ENCODE data around the gene HCFC1R1.
A peak's percentile ranks its signal among the peaks of the same experiment; 100 is the strongest.

HCFC1R1 gene

GRCh38 chr16:3007957-3008689 lies 15.6 kb downstream of the HCFC1R1 start:
- H3K4me1 ChIP-seq (ENCODE audit: control insufficient read depth, insufficient read depth, low read length) = peaks cover 25% of the 10 kb centered on the region
- peak overlapping the region; percentile 5; the same call in 1 of the 2 replicates for H3K4me3 ChIP-seq (ENCODE audit: low read length)
- no CpG with 5 or more reads among the region's 17 CpGs for WGBS (ENCODE audit: insufficient coverage, insufficient read length)
- H3K36me3 ChIP-seq (ENCODE audit: control insufficient read depth, insufficient read depth, low read length) = no peaks in the 10 kb centered on the region
- no peaks in the 10 kb centered on the region for H3K9me3 ChIP-seq (ENCODE audit: control insufficient read depth, insufficient read depth, low read length)
- no peaks in the 10 kb centered on the region for H3K27me3 ChIP-seq (ENCODE audit: control insufficient read depth, insufficient read depth, low read length)
- peak; percentile 97 for DNase-seq (ENCODE audit: low read depth, low spot score)
- H3K27ac ChIP-seq (ENCODE audit: low read length) = peak overlapping the region; percentile 35

GRCh38 chr16:3007059-3007956 lies 16.4 kb downstream of the HCFC1R1 start:
- DNase-seq (ENCODE audit: low read depth, low spot score) = no peak
- no peak overlapping the region; the same call in 1 of the 2 replicates for H3K4me3 ChIP-seq (ENCODE audit: low read length)
- H3K36me3 ChIP-seq (ENCODE audit: control insufficient read depth, insufficient read depth, low read length) = no peaks in the 10 kb centered on the region
- H3K9me3 ChIP-seq (ENCODE audit: control insufficient read depth, insufficient read depth, low read length) = no peaks in the 10 kb centered on the region
- WGBS (ENCODE audit: insufficient coverage, insufficient read length) = no CpG with 5 or more reads among the region's 13 CpGs
- H3K27me3 ChIP-seq (ENCODE audit: control insufficient read depth, insufficient read depth, low read length) = no peaks in the 10 kb centered on the region
- peaks cover 22% of the 10 kb centered on the region for H3K4me1 ChIP-seq (ENCODE audit: control insufficient read depth, insufficient read depth, low read length)
- peak overlapping the region; percentile 34 for H3K27ac ChIP-seq (ENCODE audit: low read length)

- H3K4me1 ChIP-seq (ENCODE audit: control insufficient read depth, insufficient read depth, low read length) = peaks cover 16% of the 10 kb centered on the region; the same call in 1 of the 2 replicates
- H3K9me3 ChIP-seq (ENCODE audit: control insufficient read depth, insufficient read depth, low read length) = no peaks in the 10 kb centered on the region
- no CpG with 5 or more reads among the region's 25 CpGs for WGBS (ENCODE audit: insufficient coverage, insufficient read length)
- peak overlapping the region; percentile 54; the same call in 1 of the 2 replicates for H3K4me3 ChIP-seq (ENCODE audit: low read length)
- H3K27ac ChIP-seq (ENCODE audit: low read length) = no peak overlapping the region
- H3K27me3 ChIP-seq (ENCODE audit: control insufficient read depth, insufficient read depth, low read length) = no peaks in the 10 kb centered on the region
- no peaks in the 10 kb centered on the region for H3K36me3 ChIP-seq (ENCODE audit: control insufficient read depth, insufficient read depth, low read length)
- no peak for DNase-seq (ENCODE audit: low read depth, low spot score)
Observed at GRCh38 chr16:3004781-3005284, 18.9 kb downstream of the HCFC1R1 start.

DNA sequence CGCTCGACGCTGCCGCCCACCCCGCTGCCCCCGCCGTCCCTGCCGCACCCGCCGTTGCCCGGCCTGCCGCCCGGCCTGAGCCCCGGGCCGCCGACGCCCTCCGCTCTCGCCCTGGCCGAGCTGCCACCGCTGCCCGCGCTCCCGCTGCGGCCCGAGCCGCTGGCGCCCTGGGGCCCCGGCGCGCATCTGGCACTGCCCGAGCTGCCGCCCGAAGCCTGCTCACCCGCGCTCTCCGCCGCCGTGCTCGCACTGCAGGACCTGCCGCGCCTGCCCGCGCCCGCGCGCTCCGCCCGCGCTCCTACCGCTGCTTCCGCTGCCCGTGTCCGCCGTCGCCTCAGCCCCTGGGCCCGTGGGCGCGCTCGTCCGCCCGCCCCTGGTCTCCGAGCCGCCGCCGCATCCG lies 19.4 kb downstream of the HCFC1R1 start:
- no peaks in the 10 kb centered on the region for H3K36me3 ChIP-seq (ENCODE audit: control insufficient read depth, insufficient read depth, low read length)
- H3K27ac ChIP-seq (ENCODE audit: low read length) = no peak overlapping the region
- H3K27me3 ChIP-seq (ENCODE audit: control insufficient read depth, insufficient read depth, low read length) = no peaks in the 10 kb centered on the region
- H3K4me3 ChIP-seq (ENCODE audit: low read length) = peak overlapping the region; percentile 58; the same call in 1 of the 2 replicates
- DNase-seq (ENCODE audit: low read depth, low spot score) = no peak
- H3K4me1 ChIP-seq (ENCODE audit: control insufficient read depth, insufficient read depth, low read length) = peaks cover 16% of the 10 kb centered on the region; the same call in 1 of the 2 replicates
- no CpG with 5 or more reads among the region's 67 CpGs for WGBS (ENCODE audit: insufficient coverage, insufficient read length)
- H3K9me3 ChIP-seq (ENCODE audit: control insufficient read depth, insufficient read depth, low read length) = no peaks in the 10 kb centered on the region

DNA sequence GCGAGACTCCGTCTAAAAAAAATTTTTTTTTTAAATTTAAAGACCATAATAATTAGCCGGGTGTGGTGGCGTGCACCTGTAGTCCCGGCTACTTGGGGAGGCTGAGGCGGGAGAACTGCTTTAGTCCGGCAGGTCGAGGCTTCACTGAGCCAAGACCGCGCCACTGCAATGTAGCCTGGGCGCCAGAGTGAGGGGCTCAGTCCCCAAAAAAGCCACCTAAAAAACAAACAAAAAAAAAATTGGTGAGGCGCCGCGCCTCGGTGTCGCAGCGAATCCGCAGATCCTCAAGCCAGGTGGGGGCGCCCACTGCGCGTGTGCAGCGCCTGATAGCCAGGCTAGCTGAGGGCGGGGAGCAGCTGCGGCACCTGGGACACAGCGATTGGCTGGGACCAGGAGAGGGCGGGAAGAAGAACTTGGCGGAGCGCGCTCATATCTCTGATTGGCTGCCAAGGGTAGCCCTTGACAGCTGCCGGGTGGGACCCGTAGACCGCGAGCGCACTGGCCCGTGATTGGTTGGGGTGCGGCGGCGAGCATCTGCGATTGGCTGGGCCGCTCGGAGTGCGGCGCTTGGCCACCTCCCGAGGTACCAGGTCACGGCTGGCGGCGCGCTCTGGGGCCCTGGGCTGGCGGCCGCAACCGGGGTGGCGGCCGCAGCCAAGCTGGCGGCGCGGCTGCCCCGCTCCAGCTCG lies 20.0 kb downstream of the HCFC1R1 start:
- no peaks in the 10 kb centered on the region for H3K27me3 ChIP-seq (ENCODE audit: control insufficient read depth, insufficient read depth, low read length)
- H3K27ac ChIP-seq (ENCODE audit: low read length) = no peak overlapping the region
- peaks cover 15% of the 10 kb centered on the region; the same call in 1 of the 2 replicates for H3K4me1 ChIP-seq (ENCODE audit: control insufficient read depth, insufficient read depth, low read length)
- no peaks in the 10 kb centered on the region for H3K36me3 ChIP-seq (ENCODE audit: control insufficient read depth, insufficient read depth, low read length)
- no CpG with 5 or more reads among the region's 58 CpGs for WGBS (ENCODE audit: insufficient coverage, insufficient read length)
- no peaks in the 10 kb centered on the region for H3K9me3 ChIP-seq (ENCODE audit: control insufficient read depth, insufficient read depth, low read length)
- no peak for DNase-seq (ENCODE audit: low read depth, low spot score)
- peak overlapping the region; percentile 58; the same call in 1 of the 2 replicates for H3K4me3 ChIP-seq (ENCODE audit: low read length)

- Histone ChIP-seq H3K27ac (ENCODE audit: low read length) (no peak overlapping the region), H3K27me3 (ENCODE audit: control insufficient read depth, insufficient read depth, low read length) (no peaks in the 10 kb centered on the region), H3K9me3 (ENCODE audit: control insufficient read depth, insufficient read depth, low read length) (no peaks in the 10 kb centered on the region), H3K4me1 (ENCODE audit: control insufficient read depth, insufficient read depth, low read length) (0 out of 2 replicates have a peak, but pooled peaks cover 3% of the 10 kb centered on the region), H3K4me3 (ENCODE audit: low read length) (no peak overlapping the region), H3K36me3 (ENCODE audit: control insufficient read depth, insufficient read depth, low read length) (no peaks in the 10 kb centered on the region)
- no peak for DNase-seq (ENCODE audit: low read depth, low spot score)
- WGBS (ENCODE audit: insufficient coverage, insufficient read length) = no CpG with 5 or more reads among the region's 12 CpGs
Observed at GRCh38 chr16:3001316-3001715, 22.4 kb downstream of the HCFC1R1 start.

- WGBS (ENCODE audit: insufficient coverage, insufficient read length) = no CpG with 5 or more reads among the region's 4 CpGs
- H3K4me3 ChIP-seq (ENCODE audit: low read length) = no peak overlapping the region
Observed at GRCh38 chr16:3000540-3000939, 23.2 kb downstream of the HCFC1R1 start.

GRCh38 chr16:2999929-3000328 lies 23.8 kb downstream of the HCFC1R1 start:
- DNase-seq (ENCODE audit: low read depth, low spot score) = no peak
- H3K36me3 ChIP-seq (ENCODE audit: control insufficient read depth, insufficient read depth, low read length) = no peaks in the 10 kb centered on the region
- H3K27ac ChIP-seq (ENCODE audit: low read length) = no peak overlapping the region
- H3K9me3 ChIP-seq (ENCODE audit: control insufficient read depth, insufficient read depth, low read length) = no peaks in the 10 kb centered on the region
- H3K4me1 ChIP-seq (ENCODE audit: control insufficient read depth, insufficient read depth, low read length) = no peaks in the 10 kb centered on the region
- WGBS (ENCODE audit: insufficient coverage, insufficient read length) = no CpG with 5 or more reads among the region's 6 CpGs
- H3K27me3 ChIP-seq (ENCODE audit: control insufficient read depth, insufficient read depth, low read length) = no peaks in the 10 kb centered on the region
- no peak overlapping the region for H3K4me3 ChIP-seq (ENCODE audit: low read length)

More at GRCh38 chr16:3000540-3000939, 23.2 kb downstream of the HCFC1R1 start:
- Histone ChIP-seq H3K9me3 (ENCODE audit: control insufficient read depth, insufficient read depth, low read length) (no peaks in the 10 kb centered on the region), H3K36me3 (ENCODE audit: control insufficient read depth, insufficient read depth, low read length) (no peaks in the 10 kb centered on the region), H3K4me1 (ENCODE audit: control insufficient read depth, insufficient read depth, low read length) (no peaks in the 10 kb centered on the region), H3K27me3 (ENCODE audit: control insufficient read depth, insufficient read depth, low read length) (no peaks in the 10 kb centered on the region), H3K27ac (ENCODE audit: low read length) (no peak overlapping the region)
- no peak for DNase-seq (ENCODE audit: low read depth, low spot score)

GRCh38 chr16:2996298-2996697 lies 27.4 kb downstream of the HCFC1R1 start:
- H3K4me1 ChIP-seq (ENCODE audit: control insufficient read depth, insufficient read depth, low read length) = no peaks in the 10 kb centered on the region
- H3K4me3 ChIP-seq (ENCODE audit: low read length) = no peak overlapping the region
- WGBS (ENCODE audit: insufficient coverage, insufficient read length) = no CpG with 5 or more reads among the region's 13 CpGs
- no peaks in the 10 kb centered on the region for H3K27me3 ChIP-seq (ENCODE audit: control insufficient read depth, insufficient read depth, low read length)
- H3K27ac ChIP-seq (ENCODE audit: low read length) = no peak overlapping the region
- H3K9me3 ChIP-seq (ENCODE audit: control insufficient read depth, insufficient read depth, low read length) = no peaks in the 10 kb centered on the region
- DNase-seq (ENCODE audit: low read depth, low spot score) = no peak
- no peaks in the 10 kb centered on the region for H3K36me3 ChIP-seq (ENCODE audit: control insufficient read depth, insufficient read depth, low read length)
